ENCODE results near the gene PPP2R5D.

DNA sequence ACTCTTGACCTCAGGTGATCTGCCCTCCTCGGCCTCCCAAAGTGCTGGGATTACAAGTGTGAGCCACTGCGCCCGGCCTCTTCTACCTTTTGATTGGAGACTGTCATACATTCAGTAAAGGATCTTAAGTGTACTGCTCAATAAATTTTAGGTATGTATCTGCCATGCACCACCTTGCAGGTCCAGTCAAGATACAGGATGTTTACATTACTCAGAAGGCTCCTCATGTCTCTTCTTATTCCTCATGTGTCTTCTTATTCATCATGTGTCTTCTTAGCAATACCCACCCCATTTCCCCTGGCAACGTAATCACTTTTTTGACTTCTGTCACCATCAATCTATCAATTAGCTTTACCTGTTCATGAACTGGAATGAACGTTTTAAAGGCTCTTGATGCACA, 21.5 kb downstream of the PPP2R5D start:
- TF ChIP-seq, protein P1, sequence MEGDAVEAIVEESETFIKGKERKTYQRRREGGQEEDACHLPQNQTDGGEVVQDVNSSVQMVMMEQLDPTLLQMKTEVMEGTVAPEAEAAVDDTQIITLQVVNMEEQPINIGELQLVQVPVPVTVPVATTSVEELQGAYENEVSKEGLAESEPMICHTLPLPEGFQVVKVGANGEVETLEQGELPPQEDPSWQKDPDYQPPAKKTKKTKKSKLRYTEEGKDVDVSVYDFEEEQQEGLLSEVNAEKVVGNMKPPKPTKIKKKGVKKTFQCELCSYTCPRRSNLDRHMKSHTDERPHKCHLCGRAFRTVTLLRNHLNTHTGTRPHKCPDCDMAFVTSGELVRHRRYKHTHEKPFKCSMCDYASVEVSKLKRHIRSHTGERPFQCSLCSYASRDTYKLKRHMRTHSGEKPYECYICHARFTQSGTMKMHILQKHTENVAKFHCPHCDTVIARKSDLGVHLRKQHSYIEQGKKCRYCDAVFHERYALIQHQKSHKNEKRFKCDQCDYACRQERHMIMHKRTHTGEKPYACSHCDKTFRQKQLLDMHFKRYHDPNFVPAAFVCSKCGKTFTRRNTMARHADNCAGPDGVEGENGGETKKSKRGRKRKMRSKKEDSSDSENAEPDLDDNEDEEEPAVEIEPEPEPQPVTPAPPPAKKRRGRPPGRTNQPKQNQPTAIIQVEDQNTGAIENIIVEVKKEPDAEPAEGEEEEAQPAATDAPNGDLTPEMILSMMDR (conservative IDR thresholded peaks at IDR 0.05; ENCODE audit: low read length): no peak
- no peak for TF ChIP-seq EZH2phosphoT487 (IDR thresholded peaks at IDR 0.05; ENCODE audit: borderline replicate concordance, low read depth, low read length)
